K562 (cell line): ENCODE measurements around the gene IDH3G. TPM values are rescaled to one million over a fixed set of nuclear protein-coding genes. Genes with fewer than 3 reads are reported as not detected.

Experiments used
- ATAC-seq: fragments of 200-7000 bp; cut with Tn5 transposase; 3 replicates; pipeline ENCODE4 v1.9.1; 2020; ENCODE audit warnings: moderate library complexity
- BruUV-seq: library from RNA; stranded (reverse); fragments of 400-500 nt; replicated peaks from 2 replicates; lab custom pipeline; 2021; lab: Mats Ljungman, UMichigan
- CTCF ChIA-PET: fragments of 300-600 bp; formaldehyde crosslinking; extraction: SDS; loops from one replicate; lab custom pipeline; 2021; ENCODE audit warnings: low intra/inter-chr PET ratio; lab: Yijun Ruan, JAX
- POLR2A ChIA-PET: fragments of 300-600, 350-650 bp; sonication (Branson Sonifier 250); formaldehyde crosslinking; extraction: SDS; loops from one replicate; lab custom pipeline; 2021; ENCODE audit warnings: antibody characterized with exemption, inconsistent platforms; lab: Yijun Ruan, JAX
- DNase-seq, 4 experiments: peaks; one replicate each; pipeline versions ENCODE4 v3.0.0 to v3.0.0-alpha.2; 2011 to 2018; ENCODE audit warnings: low spot score in 3 of 4, mixed read lengths in 3 of 4; ENCODE audit errors: extremely low read depth in 1 of 4
- FAIRE-seq: peaks from 2 replicates; lab custom pipeline; 2011; peaks lifted over from hg19 to GRCh38; lab: Jason Lieb, UNC
- H2AFZ ChIP-seq: 2 replicates; pipeline ENCODE4 v1.6.0; 2011; ENCODE audit warnings: low read depth, low read length, control low read depth, inconsistent platforms
- H3K27ac ChIP-seq: fragments of 200-600 bp; 3 replicates; pipeline ENCODE4 v1.8.0; 2011; ENCODE audit warnings: low read depth, mild to moderate bottlenecking, control low read depth, inconsistent platforms, low read length, moderate library complexity, mixed read lengths; ENCODE audit errors: extremely low read depth
- H3K27me3 ChIP-seq, 2 experiments: fragments of 300-600 bp in 1 of 2; 2 replicates in 1 of 2; 3 replicates in 1 of 2; pipeline versions ENCODE4 v1.6.0 to v1.8.0; 2011; ENCODE audit warnings: inconsistent platforms in 2 of 2, low read length in 2 of 2, mild to moderate bottlenecking in 1 of 2, mixed read lengths in 1 of 2, moderate library complexity in 1 of 2; ENCODE audit not compliant: control insufficient read depth in 2 of 2, insufficient read depth in 2 of 2
- H3K36me3 ChIP-seq: fragments of 300-600 bp; 3 replicates; pipeline ENCODE4 v1.8.0; 2011; ENCODE audit warnings: mild to moderate bottlenecking, low read length, inconsistent platforms; ENCODE audit not compliant: control insufficient read depth, insufficient read depth
- H3K4me1 ChIP-seq, 2 experiments: fragments of 200-600 bp in 1 of 2; replicated peaks in 1 of 2; 2 replicates in 1 of 2; 3 replicates in 1 of 2; pipeline versions ENCODE4 v1.5.1 to v1.8.0; 2011; ENCODE audit warnings: inconsistent platforms in 2 of 2, low read length in 2 of 2, mild to moderate bottlenecking in 1 of 2, mixed read lengths in 1 of 2, moderate library complexity in 1 of 2; ENCODE audit not compliant: control insufficient read depth in 2 of 2, insufficient read depth in 2 of 2
- H3K4me2 ChIP-seq: 2 replicates; pipeline ENCODE4 v1.6.1; 2011; ENCODE audit warnings: low read length, control low read depth, inconsistent platforms, mixed read lengths; ENCODE audit not compliant: insufficient read depth
- H3K4me3 ChIP-seq: fragments of 200-600 bp; sonication (generic), shearing (Covaris generic); 2 replicates; pipeline ENCODE4 v1.5.1; 2016; ENCODE audit warnings: control low read depth, inconsistent platforms
- H3K79me2 ChIP-seq: fragments of 200-600 bp; 3 replicates; pipeline ENCODE4 v1.8.0; 2011; ENCODE audit warnings: low read length, inconsistent platforms; ENCODE audit not compliant: control insufficient read depth, insufficient read depth
- H3K9ac ChIP-seq, 2 experiments: 2 replicates each; pipeline versions ENCODE4 v1.6.0 to v1.6.1; 2011; ENCODE audit warnings: low read depth in 2 of 2, low read length in 2 of 2, control low read depth in 1 of 2, inconsistent platforms in 1 of 2, mild to moderate bottlenecking in 1 of 2, mixed read lengths in 1 of 2; ENCODE audit not compliant: insufficient read depth in 1 of 2
- H3K9me1 ChIP-seq: one replicate; pipeline ENCODE4 v1.6.0; 2011; ENCODE audit warnings: inconsistent platforms, mild to moderate bottlenecking, low read length, moderate library complexity; ENCODE audit not compliant: control insufficient read depth, insufficient read depth
- H3K9me3 ChIP-seq: replicated peaks from 2 replicates; pipeline ENCODE4 v1.5.1; 2011; ENCODE audit warnings: low read depth, low read length, inconsistent platforms; ENCODE audit not compliant: control insufficient read depth, insufficient read depth
- H4K20me1 ChIP-seq: replicated peaks from 2 replicates; pipeline ENCODE4 v1.6.1; 2011; ENCODE audit warnings: low read length, inconsistent platforms, mixed read lengths; ENCODE audit not compliant: control insufficient read depth, insufficient read depth
- HNRNPLL ChIP-seq: fragments of 200-400 bp; formaldehyde crosslinking; IDR thresholded peaks from 2 replicates; pipeline ENCODE4 v1.6.1; 2017; ENCODE audit warnings: low read length, low read depth, mild to moderate bottlenecking; ENCODE audit not compliant: poor library complexity, severe bottlenecking
- MED1 ChIP-seq: sonication (generic); formaldehyde crosslinking; IDR thresholded peaks from 2 replicates; pipeline ENCODE4 v1.8.1; 2023; ENCODE audit warnings: missing genetic modification reagents, borderline replicate concordance
- OTX1 ChIP-seq: fragments of 450-650 bp; formaldehyde crosslinking; IDR thresholded peaks from 2 replicates; pipeline ENCODE4 v1.4.0; 2022; ENCODE audit warnings: mild to moderate bottlenecking
- POLR2G ChIP-seq: fragments of 200-400 bp; formaldehyde crosslinking; IDR thresholded peaks from 2 replicates; pipeline ENCODE4 v1.6.1; 2017; ENCODE audit warnings: low read depth, mild to moderate bottlenecking, antibody characterized with exemption, low read length, moderate library complexity
- RBFOX2 ChIP-seq: fragments of 200-400 bp; formaldehyde crosslinking; IDR thresholded peaks from 2 replicates; pipeline ENCODE4 v1.6.1; 2017; ENCODE audit warnings: low read depth, mild to moderate bottlenecking, low read length, moderate library complexity
- ZBTB9 ChIP-seq: fragments of 450-650 bp; formaldehyde crosslinking; IDR thresholded peaks from 2 replicates; pipeline ENCODE4 v1.4.0; 2020; ENCODE audit warnings: mild to moderate bottlenecking, moderate library complexity
- ZNF398 ChIP-seq: fragments of 250-450 bp; sonication (Bioruptor Pico); IDR thresholded peaks from 2 replicates; pipeline ENCODE4 v1.8.0; 2021; ENCODE audit warnings: moderate library complexity, mild to moderate bottlenecking, inconsistent platforms
- WGBS: fragments of 100-300 bp; shearing (Covaris generic); methylation state at CpG from one replicate; pipeline ENCODE4 v1.1.6; 2016; ENCODE audit warnings: low coverage, mixed read lengths; ENCODE audit not compliant: insufficient coverage; ENCODE audit errors: missing lambda C conversion rate; 5-methylcytosine and 5-hydroxymethylcytosine counted together
- in situ Hi-C: fragments of 300-500 bp; cut with MboI; formaldehyde crosslinking; loops from 4 replicates; pipeline ENCODE4 v1.15.0; 2018; ENCODE audit warnings: inconsistent platforms, mixed read lengths
- intact Hi-C: fragments of 100-400 bp; cut with micrococcal nuclease; formaldehyde crosslinking; loops from 2 replicates; pipeline ENCODE4 v1.14.2; 2022
- polyA plus RNA-seq, 8 experiments: library from polyadenylated mRNA; depleted of rRNA in 4 of 8; stranded (reverse) in 5 of 8; unstranded in 3 of 8; fragments of >200 nt; fragmentation: Nextera tagmentation in 2 of 8; fragmentation: Illumina TruSeq in 1 of 8; extraction: Ambion mirVana in 2 of 8; extraction: Trizol in 1 of 8; gene quantifications; 2 replicates each; pipeline versions ENCODE4 v1.2.1 to v1.2.3, GENCODE V29; 2011 to 2014; ENCODE audit warnings: inconsistent platforms in 1 of 8, missing spikeins in 1 of 8
- total RNA-seq, 7 experiments: library from RNA; depleted of rRNA in 6 of 7; stranded (reverse); fragments of >200 nt in 6 of 7; fragmentation: Illumina TruSeq in 2 of 7; extraction: Trizol in 2 of 7; gene quantifications; 2 replicates each; pipeline versions ENCODE4 v1.2.1 to v1.2.3, GENCODE V29; 2011 to 2021; ENCODE audit warnings: low replicate concordance in 1 of 7

The IDH3G gene
- total and polyA plus RNA-seq, 9 of the 15 experiments (the other 6 are each of a cell fraction or from before 2014, with no cell fraction given): 24.3 to 72.5 (median 37.9) TPM

- no peak overlapping the region for H2AFZ ChIP-seq
- H3K27me3 ChIP-seq: no peaks in the 10 kb centered on the region
- DNase-seq (no peak), FAIRE-seq (no peak), ATAC-seq (no peak)
- H3K4me3 ChIP-seq: no peak overlapping the region
- H4K20me1 ChIP-seq: no peaks in the 10 kb centered on the region
- H3K79me2 ChIP-seq: no peaks in the 10 kb centered on the region
- ChIA-PET CTCF (no interaction called here), POLR2A (interaction anchor here (1.3 kb wide), 1 partner anchor 10 kb away, joined by 3 read pairs; the partner anchor contains the start of genes IDH3G and SSR4)
- no peaks in the 10 kb centered on the region for H3K9me3 ChIP-seq
- no peak overlapping the region for H3K4me2 ChIP-seq
- no peak overlapping the region for H3K27ac ChIP-seq
- in situ Hi-C loops (no loop called here), intact Hi-C loops (no loop called here)
- TF ChIP-seq ZBTB9 (CRISPR knock-in tag) (no peak), ZNF398 (CRISPR knock-in tag) (no peak), RBFOX2 (peak; percentile 52), OTX1 (CRISPR knock-in tag) (no peak), POLR2G (0 out of 2 replicates have a peak, but pooled peaks have one; percentile 51), HNRNPLL (no peak), MED1 (CRISPR knock-in tag) (no peak)
- 88% methylated on average over 7 of the region's 27 CpGs for WGBS
- peaks cover 0 to 52% of the 10 kb centered on the region in 2 experiments; a peak in 2 of 5 replicates for H3K4me1 ChIP-seq
- no peak overlapping the region for H3K9ac ChIP-seq
- H3K9me1 ChIP-seq: peaks cover 5% of the 10 kb centered on the region
- peaks cover 50% of the 10 kb centered on the region; the same call in 2 of the 3 replicates for H3K36me3 ChIP-seq
- BruUV-seq: no TSS peak
These were observed 9.7 kb downstream of the IDH3G start for GRCh38 chrX:153784325-153784967.
